GM12878 (cell line): ENCODE data around the gene DCLRE1B. TPM values are rescaled to one million over a fixed set of nuclear protein-coding genes. Genes with fewer than 3 reads are reported as not detected.

Source experiments
- BCL3 ChIP-seq: IDR thresholded peaks from 2 replicates; pipeline ENCODE4 v1.6.1; 2011; ENCODE audit warnings: borderline replicate concordance, low read depth, mild to moderate bottlenecking, moderate library complexity, low read length; ENCODE audit not compliant: insufficient read depth, poor library complexity, severe bottlenecking
- CHD1 ChIP-seq: IDR thresholded peaks from 2 replicates; pipeline ENCODE4 v1.6.1; 2012; ENCODE audit warnings: low read depth, low read length, improper control_type of control experiment
- CREM ChIP-seq: IDR thresholded peaks from 2 replicates; pipeline ENCODE4 v1.6.1; 2014; ENCODE audit warnings: antibody characterized with exemption, low read depth
- CTCF ChIP-seq, 3 experiments: IDR thresholded peaks in 2 of 3; conservative IDR thresholded peaks in 1 of 3; 2 replicates each; pipeline ENCODE4 v1.5.1; 2011; ENCODE audit warnings: low read depth in 3 of 3, low read length in 3 of 3, mild to moderate bottlenecking in 3 of 3, control low read depth in 2 of 3, moderate library complexity in 2 of 3, inconsistent platforms in 1 of 3, mixed read lengths in 1 of 3; ENCODE audit not compliant: control insufficient read depth in 2 of 3, insufficient read depth in 1 of 3; ENCODE audit errors: extremely low read depth in 1 of 3
- DPF2 ChIP-seq: fragments of 450-650 bp; IDR thresholded peaks from 2 replicates; pipeline ENCODE4 v1.6.1; 2017; ENCODE audit warnings: mild to moderate bottlenecking
- E2F8 ChIP-seq: fragments of 450-650 bp; IDR thresholded peaks from 2 replicates; pipeline ENCODE4 v1.6.1; 2018; ENCODE audit warnings: mild to moderate bottlenecking, low read depth, moderate library complexity; ENCODE audit not compliant: partially characterized antibody
- EZH2 ChIP-seq: IDR thresholded peaks from 2 replicates; pipeline ENCODE4 v1.6.1; 2012; ENCODE audit warnings: low read depth, mild to moderate bottlenecking, control low read depth, inconsistent platforms, low read length, borderline replicate concordance; ENCODE audit not compliant: control insufficient read depth
- GATAD2B ChIP-seq: fragments of 450-650 bp; conservative IDR thresholded peaks from 2 replicates; pipeline ENCODE4 v1.6.1; 2017; ENCODE audit warnings: low read depth, mild to moderate bottlenecking, moderate library complexity
- JUND ChIP-seq: IDR thresholded peaks from 2 replicates; pipeline ENCODE4 v1.6.1; 2012; ENCODE audit warnings: low read depth, mild to moderate bottlenecking, low read length, improper control_type of control experiment, moderate library complexity
- MAX ChIP-seq: IDR thresholded peaks from 2 replicates; pipeline ENCODE4 v1.6.1; 2012; ENCODE audit warnings: low read depth, low read length, improper control_type of control experiment
- MTA2 ChIP-seq: fragments of 450-650 bp; IDR thresholded peaks from 2 replicates; pipeline ENCODE4 v1.6.1; 2016; ENCODE audit warnings: low read depth, mild to moderate bottlenecking, moderate library complexity
- MXI1 ChIP-seq: fragments of 150-350 bp; IDR thresholded peaks from 2 replicates; pipeline ENCODE4 v1.6.1; 2011; ENCODE audit warnings: low read depth, mild to moderate bottlenecking, inconsistent platforms, low read length, improper control_type of control experiment
- NFIC ChIP-seq: IDR thresholded peaks from 2 replicates; pipeline ENCODE4 v1.6.1; 2012; ENCODE audit warnings: low read depth, mild to moderate bottlenecking, inconsistent platforms, low read length, moderate library complexity
- RFX5 ChIP-seq: IDR thresholded peaks from 2 replicates; pipeline ENCODE4 v1.6.1; 2011; ENCODE audit warnings: low read depth, low read length, improper control_type of control experiment
- SIN3A ChIP-seq: IDR thresholded peaks from 2 replicates; pipeline ENCODE4 v1.6.1; 2012; ENCODE audit warnings: low read depth, low read length, improper control_type of control experiment
- SUPT20H ChIP-seq: IDR thresholded peaks from 2 replicates; pipeline ENCODE4 v1.6.1; 2011; ENCODE audit warnings: low read depth, mild to moderate bottlenecking, low read length, moderate library complexity, borderline replicate concordance; ENCODE audit not compliant: control insufficient read depth
- YY1 ChIP-seq: IDR thresholded peaks from 2 replicates; pipeline ENCODE4 v1.6.1; 2011; ENCODE audit warnings: low read depth, mild to moderate bottlenecking, low read length
- ZBTB40 ChIP-seq: fragments of 450-650 bp; IDR thresholded peaks from 2 replicates; pipeline ENCODE4 v1.6.1; 2016; ENCODE audit warnings: mild to moderate bottlenecking, moderate library complexity, borderline replicate concordance
- ZNF274 ChIP-seq: IDR thresholded peaks from one replicate; pipeline ENCODE4 v1.8.0; 2011; ENCODE audit not compliant: insufficient read length, insufficient read depth
- polyA plus RNA-seq, 11 experiments: library from polyadenylated mRNA; depleted of rRNA in 4 of 11; unstranded in 6 of 11; stranded (reverse) in 5 of 11; fragments of >200 nt; fragmentation: Nextera tagmentation in 4 of 11; fragmentation: Illumina TruSeq in 1 of 11; extraction: Ambion mirVana in 4 of 11; extraction: Trizol in 1 of 11; gene quantifications; 1 replicate in 1 of 11; 2 replicates in 10 of 11; pipeline versions ENCODE4 v1.2.1 to v1.2.3, GENCODE V29; 2011 to 2016; ENCODE audit warnings: inconsistent platforms in 2 of 11, missing spikeins in 2 of 11, low read depth in 1 of 11
- total RNA-seq, 4 experiments: library from RNA; depleted of rRNA in 3 of 4; stranded (reverse); fragments of >200 nt in 3 of 4; fragmentation: Illumina TruSeq in 1 of 4; extraction: Trizol in 1 of 4; gene quantifications; 2 replicates each; pipeline versions ENCODE4 v1.2.1 to v1.2.3, GENCODE V29; 2013 to 2021

Gene DCLRE1B
- total and polyA plus RNA-seq, 10 of the 15 experiments (the other 5 are each of a cell fraction or from before 2014, with no cell fraction given) = 5.4 to 18.3 (median 13.4) TPM

- TF ChIP-seq SIN3A (no peak), DPF2 (peak; percentile 87), YY1 (no peak), SUPT20H (no peak), MAX (no peak), RFX5 (no peak), JUND (no peak), ZNF274 (no peak), MXI1 (no peak; the same call in 1 of the 2 replicates), ZBTB40 (0 out of 2 replicates have a peak, but pooled peaks have one; percentile 12), CHD1 (no peak), GATAD2B (no peak), NFIC (peak; percentile 80), MTA2 (peak; percentile 76), BCL3 (no peak), E2F8 (peak; percentile 24), CREM (peak; percentile 56; the same call in 1 of the 2 replicates), CTCF (IDR thresholded peaks at IDR 0.05 in 2 of 3, conservative IDR thresholded peaks at IDR 0.05 in 1 of 3; ENCODE audit: control insufficient read depth in 2 of 3, extremely low read depth in 1 of 3, insufficient read depth in 1 of 3, low read depth in 3 of 3, low read length in 3 of 3) (no peak; a peak in 1 of 6 replicates), EZH2 (no peak)
These were observed 45.5 kb upstream of the DCLRE1B start (continued) for GRCh38 chr1:113859478-113860175.
